SH-SY5Y (cell line): ENCODE measurements around the gene DCBLD1.

Source experiments
- GATA2 ChIP-seq: IDR thresholded peaks from 2 replicates; pipeline ENCODE4 v1.6.1; 2011; ENCODE audit warnings: mild to moderate bottlenecking, low read depth, low read length
- GATA3 ChIP-seq: IDR thresholded peaks from 2 replicates; pipeline ENCODE4 v1.6.1; 2011; ENCODE audit warnings: low read depth, mild to moderate bottlenecking, low read length, moderate library complexity

DNA sequence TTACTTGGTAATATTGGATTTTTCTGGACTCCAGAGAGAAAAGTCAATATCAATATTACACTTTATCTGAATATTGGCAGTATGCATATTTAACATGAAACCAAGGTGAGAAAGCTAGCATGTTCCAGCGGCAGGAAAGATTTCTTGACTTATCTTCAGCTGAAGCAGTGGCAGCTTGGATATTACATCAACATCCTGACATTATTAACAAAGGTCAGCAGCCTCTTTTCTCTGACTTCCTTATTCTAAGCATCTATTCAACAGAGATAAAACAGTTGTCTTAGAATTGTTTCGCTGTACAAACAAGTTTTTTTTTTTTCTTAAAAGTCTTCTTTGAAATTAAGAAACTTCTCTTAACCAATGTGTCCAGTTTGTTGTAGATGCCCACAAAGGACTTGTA, 11.8 kb downstream of the DCBLD1 start:
- no peak for TF ChIP-seq GATA2
- TF ChIP-seq GATA3 = no peak
